Keratinocyte (primary cell): ENCODE results near the gene CAP1.

Source experiments
- EZH2 ChIP-seq: IDR thresholded peaks from one replicate; pipeline ENCODE4 v1.6.1; 2012; ENCODE audit warnings: inconsistent platforms, mild to moderate bottlenecking, low read length, moderate library complexity
- TF ChIP-seq, protein P1 (sequence below), 3 experiments: IDR thresholded peaks in 1 of 3; conservative IDR thresholded peaks in 1 of 3; optimal IDR thresholded peaks in 1 of 3; 2 replicates in 2 of 3; 3 replicates in 1 of 3; pipeline versions ENCODE3 to v1.5.1; 2011; ENCODE audit warnings: low read length in 3 of 3, mild to moderate bottlenecking in 3 of 3, moderate library complexity in 2 of 3, control low read depth in 1 of 3, inconsistent platforms in 1 of 3; ENCODE audit not compliant: insufficient read depth in 2 of 3; ENCODE audit errors: extremely low read depth in 1 of 3

GRCh38 chr1:40003156-40004093 is 37.1 kb upstream of the CAP1 start:
- TF ChIP-seq, protein P1, sequence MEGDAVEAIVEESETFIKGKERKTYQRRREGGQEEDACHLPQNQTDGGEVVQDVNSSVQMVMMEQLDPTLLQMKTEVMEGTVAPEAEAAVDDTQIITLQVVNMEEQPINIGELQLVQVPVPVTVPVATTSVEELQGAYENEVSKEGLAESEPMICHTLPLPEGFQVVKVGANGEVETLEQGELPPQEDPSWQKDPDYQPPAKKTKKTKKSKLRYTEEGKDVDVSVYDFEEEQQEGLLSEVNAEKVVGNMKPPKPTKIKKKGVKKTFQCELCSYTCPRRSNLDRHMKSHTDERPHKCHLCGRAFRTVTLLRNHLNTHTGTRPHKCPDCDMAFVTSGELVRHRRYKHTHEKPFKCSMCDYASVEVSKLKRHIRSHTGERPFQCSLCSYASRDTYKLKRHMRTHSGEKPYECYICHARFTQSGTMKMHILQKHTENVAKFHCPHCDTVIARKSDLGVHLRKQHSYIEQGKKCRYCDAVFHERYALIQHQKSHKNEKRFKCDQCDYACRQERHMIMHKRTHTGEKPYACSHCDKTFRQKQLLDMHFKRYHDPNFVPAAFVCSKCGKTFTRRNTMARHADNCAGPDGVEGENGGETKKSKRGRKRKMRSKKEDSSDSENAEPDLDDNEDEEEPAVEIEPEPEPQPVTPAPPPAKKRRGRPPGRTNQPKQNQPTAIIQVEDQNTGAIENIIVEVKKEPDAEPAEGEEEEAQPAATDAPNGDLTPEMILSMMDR (optimal IDR thresholded peaks at IDR 0.05 in 1 of 3, IDR thresholded peaks at IDR 0.05 in 1 of 3, conservative IDR thresholded peaks at IDR 0.05 in 1 of 3; ENCODE audit: extremely low read depth in 1 of 3, insufficient read depth in 2 of 3, low read length in 3 of 3) = no peak
- no peak for TF ChIP-seq EZH2
